SK-N-SH (cell line): ENCODE results near the gene MAP3K1. TPM values are rescaled to one million over a fixed set of nuclear protein-coding genes. Genes with fewer than 3 reads are reported as not detected.

Experiments
- CTCF ChIA-PET: fragments of 300-600, 350-600 bp; formaldehyde crosslinking; extraction: SDS; loops from one replicate; lab custom pipeline; 2021; lab: Yijun Ruan, JAX
- POLR2A ChIA-PET: fragments of 350-600 bp; sonication (Branson Sonifier 250); formaldehyde crosslinking; extraction: SDS; loops from one replicate; lab custom pipeline; 2020; ENCODE audit warnings: antibody characterized with exemption, inconsistent platforms; lab: Yijun Ruan, JAX
- DNase-seq: peaks from one replicate; pipeline ENCODE4 v3.0.0; 2012
- H2AFZ ChIP-seq: fragments of 200-600 bp; sonication (generic); 2 replicates; pipeline ENCODE4 v1.8.1; 2016; ENCODE audit warnings: antibody characterized with exemption, mild to moderate bottlenecking, low read depth
- H3F3A ChIP-seq: fragments of 200-600 bp; sonication (generic); replicated peaks from 2 replicates; pipeline ENCODE3; 2016; ENCODE audit warnings: antibody characterized with exemption, mild to moderate bottlenecking; ENCODE audit not compliant: insufficient read depth
- H3K27ac ChIP-seq, 2 experiments: fragments of 200-500 bp in 1 of 2; fragments of 200-600 bp in 1 of 2; sonication (Bioruptor generic) in 1 of 2; sonication (generic), shearing (Covaris generic) in 1 of 2; 2 replicates each; pipeline versions ENCODE4 v1.5.1 to v1.6.1; 2014 to 2016; ENCODE audit warnings: low read depth in 2 of 2, inconsistent platforms in 1 of 2, low read length in 1 of 2, mild to moderate bottlenecking in 1 of 2, mixed read lengths in 1 of 2
- H3K27me3 ChIP-seq: fragments of 200-600 bp; sonication (generic), shearing (Covaris generic); 2 replicates; pipeline ENCODE4 v1.6.1; 2016; ENCODE audit warnings: mixed run types; ENCODE audit not compliant: insufficient read depth
- H3K36me3 ChIP-seq, 2 experiments: fragments of 200-500 bp in 1 of 2; fragments of 200-600 bp in 1 of 2; sonication (Bioruptor generic) in 1 of 2; sonication (generic) in 1 of 2; replicated peaks in 1 of 2; 2 replicates each; pipeline versions ENCODE3 to v1.5.1; 2014 to 2016; ENCODE audit warnings: low read length in 1 of 2, mild to moderate bottlenecking in 1 of 2; ENCODE audit not compliant: insufficient read depth in 2 of 2, control insufficient read depth in 1 of 2
- H3K4me1 ChIP-seq, 2 experiments: fragments of 200-500 bp in 1 of 2; fragments of 200-600 bp in 1 of 2; sonication (Bioruptor generic) in 1 of 2; sonication (generic), shearing (Covaris generic) in 1 of 2; 2 replicates each; pipeline versions ENCODE4 v1.5.1 to v1.6.1; 2014 to 2016; ENCODE audit warnings: low read depth in 1 of 2, low read length in 1 of 2, mixed run types in 1 of 2; ENCODE audit not compliant: insufficient read depth in 2 of 2, control insufficient read depth in 1 of 2
- H3K4me2 ChIP-seq: fragments of 200-600 bp; sonication (generic), shearing (Covaris generic); 2 replicates; pipeline ENCODE4 v1.6.1; 2017; ENCODE audit warnings: mixed run types
- H3K4me3 ChIP-seq, 2 experiments: fragments of 200-500 bp in 1 of 2; fragments of 200-600 bp in 1 of 2; sonication (Bioruptor generic) in 1 of 2; sonication (generic), shearing (Covaris generic) in 1 of 2; 2 replicates each; pipeline versions ENCODE4 v1.5.1 to v1.8.1; 2014 to 2016; ENCODE audit warnings: low read depth in 2 of 2, inconsistent platforms in 1 of 2, low read length in 1 of 2, mild to moderate bottlenecking in 1 of 2, mixed read lengths in 1 of 2, moderate library complexity in 1 of 2
- H3K79me2 ChIP-seq: fragments of 200-600 bp; sonication (generic); 2 replicates; pipeline ENCODE4 v1.8.1; 2017; ENCODE audit warnings: mild to moderate bottlenecking; ENCODE audit not compliant: insufficient read depth
- H3K9ac ChIP-seq: fragments of 200-600 bp; sonication (generic); 2 replicates; pipeline ENCODE4 v1.6.1; 2017; ENCODE audit warnings: mixed run types
- H3K9me2 ChIP-seq: fragments of 200-600 bp; sonication (generic); 2 replicates; pipeline ENCODE4 v1.6.1; 2017; ENCODE audit warnings: mixed run types
- H3K9me3 ChIP-seq: fragments of 200-600 bp; sonication (generic); 2 replicates; pipeline ENCODE4 v1.6.1; 2017; ENCODE audit warnings: mixed run types, mild to moderate bottlenecking, moderate library complexity
- H4K20me1 ChIP-seq: fragments of 200-600 bp; sonication (generic); 2 replicates; pipeline ENCODE4 v1.6.1; 2017; ENCODE audit warnings: mild to moderate bottlenecking, mixed run types; ENCODE audit not compliant: insufficient read depth
- CHD2 ChIP-seq: fragments of 150-350 bp; IDR thresholded peaks from 2 replicates; pipeline ENCODE4 v1.6.1; 2018; ENCODE audit warnings: low read length; ENCODE audit not compliant: partially characterized antibody
- CTCF ChIP-seq: fragments of 200-600 bp; sonication (generic); IDR thresholded peaks from 2 replicates; pipeline ENCODE4 v1.6.1; 2017; ENCODE audit warnings: antibody characterized with exemption, mild to moderate bottlenecking, moderate library complexity
- ELF1 ChIP-seq: IDR thresholded peaks from 2 replicates; pipeline ENCODE4 v1.4.0; 2012
- EP300 ChIP-seq, 2 experiments: IDR thresholded peaks; 2 replicates each; pipeline versions ENCODE4 v1.4.0 to v1.6.1; 2012; ENCODE audit warnings: borderline replicate concordance in 1 of 2, low read depth in 1 of 2, low read length in 1 of 2
- FOXM1 ChIP-seq: IDR thresholded peaks from 2 replicates; pipeline ENCODE4 v1.4.0; 2012; ENCODE audit warnings: low read depth, mild to moderate bottlenecking
- GABPA ChIP-seq: IDR thresholded peaks from 2 replicates; pipeline ENCODE4 v1.4.0; 2012; ENCODE audit warnings: low read depth, mild to moderate bottlenecking
- GATA2 ChIP-seq: sonication (generic); formaldehyde crosslinking; IDR thresholded peaks from 2 replicates; pipeline ENCODE4 v1.5.0; 2020; ENCODE audit warnings: mild to moderate bottlenecking, missing genetic modification reagents
- JUND ChIP-seq: IDR thresholded peaks from 2 replicates; pipeline ENCODE4 v1.4.0; 2012
- MEF2A ChIP-seq: IDR thresholded peaks from 2 replicates; pipeline ENCODE4 v1.4.0; 2012; ENCODE audit warnings: low read depth, borderline replicate concordance
- NFIC ChIP-seq: IDR thresholded peaks from 2 replicates; pipeline ENCODE4 v1.4.0; 2012; ENCODE audit warnings: borderline replicate concordance
- NRF1 ChIP-seq: IDR thresholded peaks from 2 replicates; pipeline ENCODE4 v1.6.1; 2012; ENCODE audit warnings: low read depth, mild to moderate bottlenecking, low read length
- PBX3 ChIP-seq: IDR thresholded peaks from 2 replicates; pipeline ENCODE4; 2012
- RCOR1 ChIP-seq: fragments of 150-350 bp; IDR thresholded peaks from 2 replicates; pipeline ENCODE4 v1.6.1; 2017; ENCODE audit warnings: antibody characterized with exemption, low read length
- RFX5 ChIP-seq: IDR thresholded peaks from 2 replicates; pipeline ENCODE4 v1.6.1; 2012; ENCODE audit warnings: mild to moderate bottlenecking, improper control_type of control experiment, low read length
- TAF1 ChIP-seq: IDR thresholded peaks from 2 replicates; pipeline ENCODE4 v1.6.1; 2012; ENCODE audit warnings: low read depth, mild to moderate bottlenecking, low read length, moderate library complexity, borderline replicate concordance
- WGBS: methylation state at CpG from one replicate; pipeline ENCODE4 v1.1.6; 2017; ENCODE audit warnings: low lambda C conversion rate; 5-methylcytosine and 5-hydroxymethylcytosine counted together
- polyA plus RNA-seq, 3 experiments: library from polyadenylated mRNA; depleted of rRNA; stranded (reverse); fragments of >200 nt; gene quantifications; 2 replicates each; pipeline ENCODE4 v1.2.3, GENCODE V29; 2012

The MAP3K1 gene
- polyA plus RNA-seq, 1 of the 3 experiments (the other 2 are of a cell fraction) = 2.2 TPM

GRCh38 chr5:56881571-56881970 lies 66.2 kb downstream of the MAP3K1 start:
- Histone ChIP-seq H3K4me1 (no peaks in the 10 kb centered on the region; a peak in 2 of 4 replicates), H3K9ac (no peak overlapping the region), H3K79me2 (no peaks in the 10 kb centered on the region), H3K4me3 (no peak overlapping the region), H3K36me3 (peaks cover 84 to 86% of the 10 kb centered on the region in 2 experiments), H3K27ac (no peak overlapping the region; a peak in 1 of 4 replicates), H3K4me2 (no peak overlapping the region), H3F3A (peaks cover 4% of the 10 kb centered on the region), H3K9me2 (no peaks in the 10 kb centered on the region), H4K20me1 (no peaks in the 10 kb centered on the region; the same call in 1 of the 2 replicates), H2AFZ (no peak overlapping the region), H3K9me3 (no peaks in the 10 kb centered on the region)
- DNase-seq = no peak
- ChIA-PET POLR2A (no interaction called here), CTCF (interaction anchor here (0.7 to 2.1 kb wide), 5 partner anchors 14 to 618 kb away, joined by 3 to 7 read pairs (median 3); no protein-coding TSS in a partner anchor)
- WGBS = 95% methylated on average over 5 of the region's 5 CpGs
- TF ChIP-seq EP300 (IDR thresholded peaks at IDR 0.05; ENCODE audit: borderline replicate concordance in 1 of 2, low read depth in 1 of 2, low read length in 1 of 2) (no peak), CTCF (no peak), PBX3 (no peak), RCOR1 (no peak), JUND (no peak), RFX5 (no peak), GATA2 (no peak), ELF1 (no peak), MEF2A (no peak), NRF1 (no peak), GABPA (no peak), NFIC (no peak), FOXM1 (no peak)
- TF ChIP-seq, all 33 proteins: peak for 0
- H3K27me3 ChIP-seq = no peaks in the 10 kb centered on the region

GRCh38 chr5:56893251-56893951 lies 78.1 kb downstream of the MAP3K1 start:
- Histone ChIP-seq H3K27me3 (no peaks in the 10 kb centered on the region), H3K27ac (no peak overlapping the region), H3K4me1 (no peaks in the 10 kb centered on the region; a peak in 1 of 4 replicates), H3K9ac (no peak overlapping the region), H3K4me2 (no peak overlapping the region), H2AFZ (no peak overlapping the region), H3K9me3 (no peaks in the 10 kb centered on the region), H4K20me1 (no peaks in the 10 kb centered on the region), H3K79me2 (no peaks in the 10 kb centered on the region), H3K4me3 (no peak overlapping the region), H3F3A (peaks cover 5% of the 10 kb centered on the region), H3K36me3 (peaks cover 42 to 57% of the 10 kb centered on the region in 2 experiments), H3K9me2 (no peaks in the 10 kb centered on the region)
- 93% methylated on average over 5 of the region's 5 CpGs for WGBS
- CTCF ChIA-PET = interaction anchor here (1.3 kb wide), 1 partner anchor 623 kb away, joined by 8 read pairs; no protein-coding TSS in a partner anchor
- TF ChIP-seq GABPA (no peak), PBX3 (no peak), TAF1 (no peak), CHD2 (no peak), GATA2 (no peak), NFIC (no peak)
- no peak for DNase-seq
- POLR2A ChIA-PET = no interaction called here
